ENCODE data around the gene YTHDF1.
"Not testable (repeated sequence)": the region's sequence is repeated elsewhere in the genome, so short reads cannot be mapped to it uniquely, and the experiment has no call there.

Gene YTHDF1

DNA sequence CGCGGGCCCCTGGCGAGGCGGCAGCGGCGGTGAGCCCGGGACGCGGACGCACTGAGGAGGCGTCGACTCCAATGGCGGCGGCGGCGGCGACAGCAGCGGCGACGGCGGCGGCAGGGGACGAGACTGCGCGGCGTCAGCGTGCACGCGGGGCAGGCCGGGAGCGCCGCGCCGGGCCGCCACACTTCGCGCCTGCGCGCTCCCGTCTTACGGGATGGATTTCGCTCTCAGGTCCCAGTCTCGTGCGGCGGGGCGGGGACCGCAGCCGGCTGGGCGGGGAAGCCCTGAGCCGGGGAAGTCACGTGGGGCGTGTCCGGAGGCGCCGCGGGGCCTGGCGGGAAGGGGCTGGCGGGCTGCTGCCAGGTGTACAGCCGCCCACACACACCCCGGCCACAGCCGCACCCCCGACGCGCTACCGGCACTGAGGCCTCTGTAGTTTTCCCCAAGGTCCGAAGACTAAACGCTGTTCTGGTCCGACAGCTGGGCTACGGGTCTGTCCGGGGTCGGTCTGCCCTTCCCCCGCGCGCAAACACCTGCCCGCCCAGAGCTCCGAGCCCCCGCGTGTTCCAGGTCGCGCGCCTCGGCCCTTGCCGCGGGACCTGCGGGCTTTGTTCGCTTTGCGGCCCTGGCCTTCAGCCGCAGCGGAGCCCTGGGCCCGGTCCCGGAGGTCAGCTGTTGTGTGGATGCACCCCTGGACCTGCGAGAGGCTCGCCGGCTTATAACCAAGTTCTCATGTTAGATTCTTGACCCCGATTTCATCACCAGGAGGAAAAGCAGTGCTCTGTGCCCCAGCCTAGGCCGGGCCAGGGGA is at the start of gene YTHDF1:
Gene YTHDF1 (minus strand): TSS at position 91 of the 808 bp plus-strand sequence. CDS start 239 bp downstream, outside the sequence.
- peak; percentile 97 for DNase-seq

DNA sequence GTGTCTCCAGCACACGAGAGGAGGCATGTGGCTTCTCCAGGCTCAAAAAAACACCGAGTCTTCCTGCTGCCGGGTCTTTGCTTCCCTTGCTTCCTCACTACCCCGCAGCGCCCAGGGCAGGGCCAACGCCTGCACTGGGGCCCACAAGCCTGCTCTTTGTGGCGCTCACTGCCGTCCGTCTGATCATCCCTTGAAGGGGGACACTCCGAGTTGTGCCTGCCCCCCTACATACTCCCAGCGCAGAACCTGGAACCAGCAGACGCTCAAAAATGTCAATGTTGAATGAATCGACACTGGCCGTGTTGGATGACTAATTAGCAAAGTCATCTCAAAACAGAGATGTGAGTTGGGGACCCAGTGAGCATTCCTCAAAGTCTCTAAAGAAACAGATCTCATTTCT is 48.6 kb upstream of the YTHDF1 start:
- no peak for DNase-seq

DNA sequence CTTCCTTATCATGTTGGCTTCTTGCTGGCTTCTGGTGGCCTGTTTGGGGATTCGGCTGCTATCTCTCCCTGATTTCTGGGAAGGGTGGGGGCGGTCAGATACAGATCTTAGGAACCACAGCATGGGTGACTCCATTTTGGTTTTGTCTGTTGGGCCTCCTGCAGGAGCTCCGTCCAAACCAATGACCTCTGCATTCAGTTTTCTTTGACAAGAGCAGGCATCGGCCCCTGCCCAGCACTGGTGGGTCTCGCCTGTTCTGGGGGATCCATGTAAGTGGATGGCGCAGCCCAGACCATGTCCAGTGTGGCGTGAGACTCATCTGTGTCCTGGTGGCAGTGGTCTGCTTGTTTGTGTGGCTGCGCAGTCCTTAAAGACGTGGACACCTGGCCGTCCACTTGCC is 48.1 kb upstream of the YTHDF1 start:
- DNase-seq = no peak

DNA sequence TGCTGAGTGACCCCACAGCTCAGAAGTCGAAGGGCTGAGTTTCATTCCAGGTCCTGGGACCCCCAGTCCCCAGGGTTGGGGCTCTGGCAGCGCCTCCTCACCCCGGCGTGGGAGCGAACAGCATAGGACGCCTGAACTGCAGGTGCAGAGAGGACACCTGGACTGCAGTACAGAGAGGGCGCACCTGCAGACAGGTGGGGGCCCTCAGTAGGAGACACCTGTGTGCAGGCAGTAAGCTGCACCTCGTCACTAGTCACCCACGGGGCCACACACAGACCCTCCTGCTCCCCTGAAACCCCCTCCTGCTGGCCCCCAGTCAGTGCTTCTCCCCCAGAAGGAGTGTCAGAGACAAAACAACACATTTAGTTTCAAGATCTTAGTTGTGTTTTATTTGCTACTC is 46.9 kb upstream of the YTHDF1 start:
- DNase-seq = no peak

DNA sequence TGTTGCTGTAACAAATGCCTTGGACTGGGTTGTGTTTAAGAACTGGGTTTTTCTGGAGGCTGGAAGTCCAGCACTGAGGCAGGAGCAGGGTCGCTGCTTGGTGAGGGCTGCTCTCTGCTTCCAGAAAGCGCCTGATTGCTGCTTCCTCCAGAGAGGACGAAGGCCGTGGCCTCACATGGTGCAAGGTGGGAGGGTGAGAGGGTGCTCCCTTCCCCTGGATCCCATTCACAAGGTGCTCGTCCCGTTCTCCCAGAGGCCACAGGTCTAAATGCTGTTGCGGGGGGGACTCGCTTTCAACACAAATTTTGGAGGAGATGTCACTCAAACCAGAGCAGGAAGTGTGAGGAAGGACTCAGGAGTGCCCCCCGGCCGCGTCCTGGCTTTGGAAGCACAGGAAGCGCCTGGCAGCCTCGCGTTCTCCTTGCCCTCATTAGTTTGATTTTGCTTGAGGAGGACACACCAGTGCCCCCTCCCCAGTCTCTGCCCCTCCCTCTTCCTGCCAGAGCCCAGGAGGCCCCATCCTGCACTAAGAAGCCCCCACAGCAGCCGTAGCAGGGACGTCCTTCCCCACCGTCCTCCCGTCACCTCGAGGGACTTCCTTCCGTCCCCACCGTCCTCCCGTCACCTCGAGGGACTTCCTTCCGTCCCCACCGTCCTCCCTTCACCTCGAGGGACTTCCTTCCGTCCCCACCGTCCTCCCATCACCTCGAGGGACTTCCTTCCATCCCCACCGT is 46.0 kb upstream of the YTHDF1 start:
- DNase-seq = no peak

DNA sequence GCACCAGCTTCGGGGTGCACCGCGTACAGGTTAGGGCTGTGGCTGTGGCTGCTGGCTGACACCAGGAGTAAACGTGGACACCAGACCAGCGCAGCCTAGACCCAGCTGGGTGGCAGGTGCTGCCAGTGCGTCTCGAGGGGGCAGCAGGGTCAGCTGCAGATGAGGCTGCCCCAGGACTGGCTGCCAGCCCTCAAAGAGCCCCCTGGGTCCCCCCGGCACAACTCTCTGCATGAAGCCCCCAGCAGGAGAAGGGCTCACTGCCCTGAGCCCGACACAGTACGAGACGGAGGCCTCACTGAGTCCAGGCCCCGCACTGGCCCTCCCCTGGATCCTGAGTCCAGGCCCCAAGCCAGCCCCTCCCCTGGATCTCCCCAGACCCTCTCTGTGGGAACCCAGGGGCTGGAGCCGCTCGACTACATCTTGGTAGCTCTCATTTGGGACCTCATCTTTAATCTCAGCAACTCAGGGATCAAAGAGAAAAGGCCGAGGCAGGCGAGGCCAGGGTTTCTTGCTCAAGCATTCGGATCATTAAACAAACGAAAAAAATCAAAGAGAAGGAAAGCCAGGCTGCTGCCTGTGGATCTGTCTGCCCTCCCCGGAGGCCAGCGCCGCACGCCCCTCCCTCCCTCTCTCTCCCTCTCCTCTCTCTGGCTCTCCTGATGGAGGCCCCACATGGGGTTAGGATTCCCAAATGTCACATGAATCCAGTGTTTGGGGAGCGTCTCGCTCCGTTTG is 45.3 kb upstream of the YTHDF1 start:
- DNase-seq = no peak

DNA sequence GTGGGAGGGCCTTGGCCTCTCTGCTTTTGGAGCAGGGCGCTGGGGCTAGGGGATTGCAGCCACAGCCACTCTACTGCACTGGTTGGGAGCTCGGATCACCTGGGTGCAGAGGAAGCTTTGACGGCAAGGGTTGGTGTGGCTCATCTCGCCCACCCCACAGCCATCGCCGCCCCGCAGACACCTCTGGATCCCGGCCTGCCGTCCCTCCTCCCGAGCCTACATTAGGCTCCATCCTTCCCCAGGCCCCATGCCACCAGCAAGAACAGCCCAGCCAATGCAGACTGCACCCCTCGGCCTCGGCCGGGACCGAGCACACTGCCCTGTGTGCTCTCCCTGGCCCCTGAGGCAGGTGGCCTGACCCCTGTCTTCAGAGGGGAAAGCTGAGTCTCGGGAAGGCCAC is 44.6 kb upstream of the YTHDF1 start:
- no peak for DNase-seq

DNA sequence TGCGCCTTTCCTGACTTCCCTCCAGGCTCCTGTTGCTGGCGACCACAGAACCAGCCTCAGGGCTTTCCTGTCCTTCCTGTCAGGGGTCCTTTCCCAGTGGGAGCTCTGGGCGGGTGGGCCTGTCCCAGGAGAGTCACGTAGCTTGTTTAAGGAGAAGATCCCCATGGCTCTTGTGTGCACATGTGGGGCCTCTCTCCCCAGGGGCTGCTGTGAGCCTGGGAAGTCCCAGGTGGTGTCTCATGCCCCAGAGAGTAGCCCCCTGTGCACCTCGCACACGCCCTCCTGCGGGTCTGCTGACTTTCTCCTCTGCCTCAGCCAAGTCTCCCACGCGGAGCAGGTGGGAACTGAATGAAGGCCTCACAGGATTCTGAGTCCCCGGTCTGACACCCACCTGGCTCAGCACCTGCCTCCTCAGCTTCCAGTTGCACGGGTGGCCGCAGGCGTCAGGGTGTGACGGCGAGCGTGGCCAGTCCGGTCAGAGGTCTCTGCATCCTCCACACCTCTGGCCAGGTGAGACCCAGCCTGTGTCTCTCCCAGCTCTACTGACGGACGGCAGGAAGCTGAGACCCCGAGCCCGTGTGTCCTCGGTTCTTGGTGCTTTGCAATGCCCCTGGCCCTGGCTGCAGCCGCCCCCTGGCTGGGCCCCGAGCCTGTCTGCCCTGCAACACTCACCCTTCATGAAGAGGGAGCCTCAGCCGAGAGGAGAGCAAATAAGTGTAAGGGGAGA is 44.0 kb upstream of the YTHDF1 start:
- DNase-seq = no peak

DNA sequence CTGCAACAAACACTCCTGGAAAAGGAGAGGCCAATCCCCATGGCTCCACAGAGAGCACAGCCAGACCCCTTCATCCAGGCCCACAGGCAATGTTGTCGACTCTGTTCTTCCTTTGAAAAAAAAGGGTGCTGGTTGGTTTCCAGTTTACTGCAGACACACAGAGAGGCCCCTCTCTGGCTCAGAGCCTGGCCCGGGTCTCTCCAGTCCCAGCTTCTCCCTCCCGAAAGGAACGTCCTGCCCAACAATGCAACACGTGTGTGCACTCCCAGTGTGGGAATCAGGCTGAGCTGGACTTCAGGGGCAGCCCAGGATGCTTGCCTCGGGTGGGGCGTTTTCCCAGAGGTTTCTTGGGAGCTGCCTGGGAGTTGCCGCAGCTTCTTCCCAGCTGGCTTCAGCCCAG is 42.9 kb upstream of the YTHDF1 start:
- DNase-seq = no peak

DNA sequence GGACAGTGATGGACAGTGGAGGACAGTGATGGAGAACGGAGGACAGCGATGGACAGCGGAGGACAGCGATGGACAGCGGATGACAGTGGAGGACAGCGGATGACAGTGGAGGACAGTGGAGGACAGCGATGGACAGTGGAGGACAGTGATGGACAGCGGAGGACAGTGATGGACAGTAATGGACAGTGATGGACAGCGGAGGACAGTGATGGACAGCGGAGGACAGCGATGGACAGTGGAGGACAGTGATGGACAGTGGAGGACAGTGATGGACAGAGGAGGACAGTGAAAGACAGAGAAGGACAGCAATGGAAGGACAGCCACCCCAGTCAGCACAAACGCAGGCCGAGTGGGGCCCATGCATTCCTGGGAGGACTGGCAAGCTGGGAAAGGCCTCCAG is 41.7 kb upstream of the YTHDF1 start:
- no peak for DNase-seq

DNA sequence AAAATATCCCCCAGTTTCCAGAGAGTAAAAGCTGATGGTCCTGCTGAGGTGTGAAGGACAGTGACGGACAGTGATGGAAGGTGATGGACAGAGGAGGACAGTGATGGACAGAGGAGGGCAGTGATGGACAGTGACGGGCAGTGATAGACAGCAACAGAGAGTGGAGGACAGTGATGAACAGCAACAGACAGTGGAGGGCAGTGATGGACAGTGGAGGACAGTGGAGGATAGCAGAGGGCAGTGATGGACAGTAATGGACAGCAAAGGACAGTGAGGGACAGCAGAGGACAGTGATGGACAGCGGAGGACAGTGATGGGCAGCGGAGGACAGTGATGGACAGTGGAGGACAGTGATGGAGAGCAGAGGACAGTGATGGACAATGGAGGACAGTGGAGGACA is 41.0 kb upstream of the YTHDF1 start:
- DNase-seq = no peak

DNA sequence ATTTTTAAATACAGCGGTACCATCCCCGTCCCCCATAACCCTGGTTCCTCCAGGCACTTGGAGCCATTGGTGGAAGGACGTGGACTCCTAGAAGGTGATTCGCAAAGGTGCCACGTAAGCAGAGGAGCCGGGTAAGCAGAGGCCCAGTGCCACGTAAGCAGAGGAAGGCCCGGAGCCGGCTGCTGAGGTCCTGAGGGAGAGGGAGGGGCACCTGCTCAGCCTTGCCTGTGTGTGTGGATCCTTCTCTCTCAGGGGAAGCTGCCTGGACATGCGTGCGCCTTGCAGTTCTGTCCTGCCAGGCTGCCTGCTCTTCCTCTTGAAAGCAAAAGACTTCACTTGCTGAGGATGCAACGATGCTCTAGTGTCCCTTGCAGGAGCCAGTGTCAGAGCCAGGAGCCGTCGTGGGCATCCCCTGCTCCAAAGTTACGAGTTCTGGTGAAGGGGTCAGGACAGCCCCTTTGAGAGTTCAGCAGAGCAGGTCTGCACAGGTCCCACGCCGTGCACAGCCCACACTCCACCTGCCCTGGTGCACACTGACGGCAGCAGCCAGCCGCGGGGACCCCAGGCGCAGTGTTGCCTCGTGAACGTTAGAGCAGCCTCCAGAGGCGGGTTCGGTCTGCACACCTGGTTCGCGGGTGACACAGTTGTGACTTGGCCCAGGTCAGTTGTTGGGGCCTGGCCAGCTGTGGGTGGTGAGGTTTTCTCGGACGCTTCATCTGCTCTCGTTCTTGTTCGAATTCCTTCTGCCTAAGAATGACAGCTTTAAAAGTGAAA is 40.2 kb upstream of the YTHDF1 start:
- no peak for DNase-seq

DNA sequence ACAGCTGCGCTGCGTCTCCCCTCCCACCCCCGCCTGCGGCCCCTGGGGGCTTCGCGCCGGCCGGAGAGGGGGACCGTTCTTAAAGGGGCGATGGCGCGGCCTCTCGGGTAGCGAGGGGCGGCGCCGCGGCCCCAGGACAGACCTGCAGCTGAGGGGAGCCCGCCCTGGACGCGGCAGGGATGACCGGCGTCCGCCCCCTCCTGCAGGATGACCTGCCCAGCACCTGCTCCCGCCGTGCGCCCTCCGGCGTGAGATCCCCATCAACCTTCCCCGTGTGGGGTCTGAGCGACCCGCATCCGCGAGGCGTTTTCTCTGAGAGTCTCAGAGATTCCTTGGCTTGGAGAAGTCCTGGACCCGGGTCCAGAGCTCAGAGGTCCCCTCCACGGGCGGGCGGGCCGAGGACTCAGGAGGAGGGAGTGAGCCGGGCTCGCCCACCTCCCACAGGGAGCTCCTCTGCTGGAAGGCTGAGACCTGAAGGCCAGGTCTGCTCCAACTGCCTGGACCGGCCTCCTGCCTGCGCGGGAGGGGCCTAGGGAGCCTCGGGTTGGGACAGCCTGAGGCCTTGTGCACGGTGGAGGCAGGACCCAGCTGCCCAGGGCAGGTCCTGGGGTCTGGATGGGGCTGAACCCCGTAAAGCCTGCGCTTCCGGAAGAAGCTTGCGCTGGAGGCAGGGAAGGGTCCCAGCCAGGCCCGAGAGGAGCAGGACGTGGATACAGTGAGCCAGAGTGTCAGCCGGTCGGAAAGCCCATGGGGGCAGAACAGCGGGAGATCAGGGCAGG is 38.9 kb upstream of the YTHDF1 start:
- DNase-seq = no peak

DNA sequence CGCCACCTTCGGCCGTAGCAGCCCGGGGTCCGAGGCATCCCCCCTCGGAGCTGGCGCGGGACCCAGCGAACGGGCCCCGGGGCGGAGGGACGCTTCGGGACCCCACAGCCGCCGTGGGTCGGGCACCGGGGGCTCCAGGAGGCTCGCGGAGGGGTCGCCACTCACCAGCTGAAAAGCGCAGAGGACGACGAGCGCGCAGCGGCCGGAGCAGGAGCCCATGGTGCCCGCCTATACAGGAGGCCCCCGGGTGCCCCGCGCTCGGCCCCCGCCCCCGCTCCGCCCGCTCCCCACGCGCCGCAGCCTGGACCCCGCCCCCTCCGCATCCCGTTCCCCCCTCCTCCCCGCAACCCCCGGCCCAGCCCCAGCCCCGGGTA is 38.3 kb upstream of the YTHDF1 start, which contains the start of gene NKAIN4:
Gene NKAIN4 (minus strand): TSS at position 232 of the 374 bp plus-strand sequence. CDS start 13 bp downstream, at position 219.
- DNase-seq = no peak

DNA sequence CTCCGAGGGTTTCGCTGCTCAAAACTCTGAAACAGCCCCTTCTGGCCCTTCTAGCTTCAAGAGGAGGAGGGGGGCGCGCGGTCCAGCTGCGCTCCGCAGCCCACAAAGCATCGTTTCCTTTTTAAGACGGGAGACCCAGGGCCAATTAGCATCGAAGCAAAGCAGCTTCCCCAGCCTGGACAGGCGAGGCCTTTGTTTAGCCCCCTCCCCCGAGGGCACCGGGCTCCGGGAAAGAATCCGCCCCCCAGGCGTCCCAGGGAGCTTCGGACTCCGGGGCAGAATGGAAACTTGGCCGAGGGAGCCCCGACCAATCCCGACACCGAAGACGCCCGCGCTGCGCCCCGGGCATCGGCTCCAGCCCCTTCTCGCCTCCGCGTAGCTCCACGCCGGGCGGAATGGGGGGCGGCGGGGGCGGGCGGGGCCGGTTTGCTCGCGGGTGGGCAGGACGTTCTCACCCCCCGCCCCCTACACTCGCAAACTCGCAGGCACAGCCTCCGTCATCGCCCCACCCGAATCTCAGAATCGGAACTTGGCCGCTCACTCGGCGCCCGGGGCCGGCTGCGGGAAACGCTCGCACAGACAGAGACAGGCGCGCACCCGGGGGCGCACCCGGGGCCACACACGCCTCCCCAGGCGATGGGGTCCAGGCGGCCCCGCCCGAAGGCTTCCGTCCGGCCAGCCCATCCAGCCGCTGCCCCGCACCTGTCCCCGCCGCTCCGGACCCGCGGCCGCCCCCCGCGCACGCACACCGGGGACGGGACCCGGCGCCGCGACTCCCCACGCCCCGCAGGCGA is 37.7 kb upstream of the YTHDF1 start:
- no peak for DNase-seq

DNA sequence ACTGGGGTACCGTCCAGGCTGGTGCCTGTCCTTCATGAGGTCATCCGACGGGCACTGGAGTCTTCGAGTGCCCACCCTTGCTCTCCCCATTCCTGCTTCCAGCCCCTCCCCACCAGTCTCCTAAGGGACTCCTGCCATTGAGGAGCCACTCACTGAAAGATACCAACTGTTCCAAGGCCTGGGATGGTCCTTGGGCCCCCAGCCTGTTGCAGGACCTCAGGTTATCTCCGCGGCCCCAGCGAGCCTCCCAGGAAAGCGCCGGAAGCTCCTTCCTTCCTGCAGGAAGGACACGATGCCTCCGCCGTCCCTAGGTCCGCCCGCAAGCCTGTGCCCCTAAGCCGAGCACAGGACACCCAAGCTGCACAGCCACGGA is 37.1 kb upstream of the YTHDF1 start:
- DNase-seq = no peak

DNA sequence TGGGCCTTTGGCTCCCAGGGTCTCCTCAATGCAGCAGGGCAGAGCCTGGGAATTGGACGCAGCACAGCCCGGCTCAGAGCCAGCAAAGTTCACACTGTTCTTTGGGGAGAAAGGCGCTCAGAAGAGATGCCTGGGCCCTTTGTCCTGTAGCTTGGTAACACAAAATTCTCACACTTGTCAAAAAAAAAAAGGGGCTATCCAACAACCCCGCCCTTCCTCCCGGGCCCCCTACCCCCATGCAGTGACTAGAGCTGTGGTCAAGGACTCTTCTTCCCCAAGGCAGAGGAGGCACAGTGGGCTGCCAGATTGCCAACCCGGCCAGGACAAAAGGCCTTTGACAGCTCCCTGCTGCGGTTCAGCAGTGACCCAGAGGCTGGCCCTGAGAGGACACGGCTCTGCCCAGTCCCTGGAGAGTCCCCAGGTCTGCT is 36.4 kb upstream of the YTHDF1 start:
- no peak for DNase-seq

DNA sequence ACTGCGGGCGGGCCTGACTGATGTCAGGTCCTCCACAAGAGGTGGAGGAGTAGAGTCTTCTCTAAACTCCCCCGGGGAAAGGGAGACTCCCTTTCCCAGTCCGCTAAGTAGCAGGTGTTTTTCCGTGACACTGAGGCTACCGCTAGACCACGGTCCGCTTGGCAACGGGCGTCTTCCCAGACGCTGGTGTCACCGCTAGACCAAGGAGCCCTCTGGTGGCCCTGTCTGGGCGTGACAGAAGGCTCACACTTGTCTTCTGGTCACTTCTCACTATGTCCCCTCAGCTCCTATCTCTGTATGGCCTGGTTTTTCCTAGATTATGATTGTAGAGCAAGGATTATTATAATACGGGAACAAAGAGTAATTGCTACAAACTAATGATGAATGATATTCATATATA is 35.4 kb upstream of the YTHDF1 start:
- DNase-seq = not testable (repeated sequence)

DNA sequence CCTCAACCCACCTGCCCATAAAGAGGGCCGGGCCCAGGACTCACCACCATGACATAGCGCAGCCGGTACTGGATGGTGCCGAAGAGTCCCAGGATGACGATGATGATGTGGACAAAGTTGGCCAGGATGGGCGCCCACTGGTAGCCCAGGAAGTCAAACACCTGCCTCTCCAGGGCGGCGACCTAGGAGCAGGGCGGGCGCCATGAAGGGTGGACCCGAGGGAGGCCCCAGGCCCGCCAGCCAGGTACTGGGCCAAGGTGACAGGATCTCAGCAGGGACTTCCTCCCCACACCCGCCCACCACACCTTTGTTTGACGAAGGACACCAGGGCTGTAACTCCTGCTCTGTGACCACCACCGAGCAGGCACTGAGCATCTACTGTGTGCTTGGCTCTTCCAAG is 34.0 kb upstream of the YTHDF1 start:
- no peak for DNase-seq

DNA sequence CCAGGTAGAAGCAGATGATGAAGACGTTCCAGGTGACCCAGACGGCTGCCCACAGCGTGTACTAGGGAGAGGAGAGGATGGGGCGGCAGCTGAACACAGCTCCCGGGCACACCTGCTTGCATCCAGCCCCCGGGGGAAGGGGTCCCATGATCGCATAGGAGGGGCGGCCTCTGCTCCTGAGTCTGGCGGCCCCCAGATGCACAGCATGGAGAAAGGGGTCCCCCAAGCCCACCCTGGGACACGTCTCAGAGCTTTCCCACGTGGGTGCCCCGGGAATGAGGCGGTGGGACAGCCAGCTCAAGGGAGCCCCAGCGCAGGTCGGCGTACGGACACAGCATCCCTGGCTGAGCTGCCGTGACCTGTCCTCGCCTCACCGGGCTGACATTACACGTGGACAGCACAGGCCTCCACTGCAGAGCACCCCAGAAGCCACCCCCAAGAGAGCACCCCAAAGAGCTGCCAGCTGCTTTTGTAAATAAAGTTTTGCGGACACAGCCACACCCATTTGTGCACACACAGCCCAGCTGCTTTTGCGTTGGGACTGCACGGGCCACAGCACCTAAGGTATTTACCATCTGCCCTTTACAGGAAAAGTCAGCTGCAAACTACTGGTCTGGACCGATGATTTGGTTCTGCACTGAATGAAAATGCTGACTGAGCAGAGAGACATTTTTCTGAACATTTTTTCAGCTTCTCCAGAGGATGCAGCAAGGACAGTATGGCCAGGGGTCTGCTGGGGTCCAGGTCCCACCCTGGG is 33.1 kb upstream of the YTHDF1 start:
- DNase-seq = no peak
